GM12878 (cell line): Measurements from ENCODE around the gene GALNT17. TPM values are rescaled to one million over a fixed set of nuclear protein-coding genes. Genes with fewer than 3 reads are reported as not detected.

Source experiments
- ATF7 ChIP-seq: fragments of 450-650 bp; IDR thresholded peaks from 2 replicates; pipeline ENCODE4 v1.6.1; 2016; ENCODE audit warnings: low read depth, mild to moderate bottlenecking
- BCLAF1 ChIP-seq: fragments of 450-650 bp; IDR thresholded peaks from 2 replicates; pipeline ENCODE4 v1.6.1; 2017; ENCODE audit warnings: antibody characterized with exemption, mild to moderate bottlenecking, moderate library complexity
- HSF1 ChIP-seq: fragments of 150-350 bp; IDR thresholded peaks from 2 replicates; pipeline ENCODE4 v1.6.1; 2014; ENCODE audit warnings: mild to moderate bottlenecking, low read depth, low read length
- MEF2B ChIP-seq: fragments of 450-650 bp; IDR thresholded peaks from 2 replicates; pipeline ENCODE4 v1.6.1; 2018; ENCODE audit warnings: mild to moderate bottlenecking, moderate library complexity; ENCODE audit not compliant: partially characterized antibody, poor library complexity, severe bottlenecking
- REST ChIP-seq: IDR thresholded peaks from 2 replicates; pipeline ENCODE4 v1.6.1; 2012; ENCODE audit warnings: mild to moderate bottlenecking, low read depth, low read length
- ZNF24 ChIP-seq: fragments of 450-650 bp; IDR thresholded peaks from 2 replicates; pipeline ENCODE4 v1.6.1; 2017; ENCODE audit warnings: antibody characterized with exemption, mild to moderate bottlenecking
- ZNF384 ChIP-seq: IDR thresholded peaks from 2 replicates; pipeline ENCODE4 v1.6.1; 2012; ENCODE audit warnings: low read depth, mild to moderate bottlenecking, low read length, improper control_type of control experiment, borderline replicate concordance
- polyA plus RNA-seq, 11 experiments: library from polyadenylated mRNA; depleted of rRNA in 4 of 11; unstranded in 6 of 11; stranded (reverse) in 5 of 11; fragments of >200 nt; fragmentation: Nextera tagmentation in 4 of 11; fragmentation: Illumina TruSeq in 1 of 11; extraction: Ambion mirVana in 4 of 11; extraction: Trizol in 1 of 11; gene quantifications; 1 replicate in 1 of 11; 2 replicates in 10 of 11; pipeline versions ENCODE4 v1.2.1 to v1.2.3, GENCODE V29; 2011 to 2016; ENCODE audit warnings: inconsistent platforms in 2 of 11, missing spikeins in 2 of 11, low read depth in 1 of 11
- total RNA-seq, 4 experiments: library from RNA; depleted of rRNA in 3 of 4; stranded (reverse); fragments of >200 nt in 3 of 4; fragmentation: Illumina TruSeq in 1 of 4; extraction: Trizol in 1 of 4; gene quantifications; 2 replicates each; pipeline versions ENCODE4 v1.2.1 to v1.2.3, GENCODE V29; 2013 to 2021

GALNT17 gene
- total and polyA plus RNA-seq, 10 of the 15 experiments (the other 5 are each of a cell fraction or from before 2014, with no cell fraction given): 0.12 to 0.15 TPM; not detected in 8

- TF ChIP-seq REST: no peak
- no peak for TF ChIP-seq BCLAF1
- no peak for TF ChIP-seq ZNF24
- no peak for TF ChIP-seq HSF1
- TF ChIP-seq MEF2B: no peak
- TF ChIP-seq ATF7: no peak
- no peak for TF ChIP-seq ZNF384
Observed at GRCh38 chr7:71140264-71140663, 8.3 kb downstream of the GALNT17 start (continued).
